SU-DHL-6 (cell line): ENCODE data around the gene SUGCT.
"Not testable (repeated sequence)": the region's sequence is repeated elsewhere in the genome, so short reads cannot be mapped to it uniquely, and the experiment has no call there.

Experiments
- H2AFZ ChIP-seq: fragments of 200-600 bp; sonication (generic); 2 replicates; pipeline ENCODE4 v1.6.1; 2014; ENCODE audit warnings: low read depth, mild to moderate bottlenecking, moderate library complexity, mixed read lengths, antibody characterized with exemption, low read length; ENCODE audit not compliant: severe bottlenecking
- H3F3A ChIP-seq: fragments of 200-600 bp; shearing (Covaris generic); 2 replicates; pipeline ENCODE4 v1.6.0; 2016; ENCODE audit warnings: antibody characterized with exemption, mild to moderate bottlenecking; ENCODE audit not compliant: insufficient read depth
- H3K27ac ChIP-seq: fragments of 200-600 bp; sonication (generic); 2 replicates; pipeline ENCODE4 v1.5.1; 2016; ENCODE audit warnings: low read depth, mild to moderate bottlenecking, low read length, moderate library complexity, mixed read lengths
- H3K27me3 ChIP-seq: fragments of 200-600 bp; sonication (generic), shearing (Covaris generic); 2 replicates; pipeline ENCODE4 v1.6.0; 2014; ENCODE audit warnings: mild to moderate bottlenecking, low read length
- H3K36me3 ChIP-seq: fragments of 200-600 bp; sonication (generic); 2 replicates; pipeline ENCODE4 v1.6.1; 2014; ENCODE audit warnings: mild to moderate bottlenecking, low read length, mixed read lengths
- H3K4me2 ChIP-seq: fragments of 300-600, 200-600 bp; shearing (Covaris generic), sonication (generic); 2 replicates; pipeline ENCODE4 v1.6.0; 2014; ENCODE audit warnings: low read length, low read depth, mild to moderate bottlenecking; ENCODE audit not compliant: poor library complexity, severe bottlenecking
- H3K4me3 ChIP-seq: fragments of 200-600 bp; sonication (generic); 2 replicates; pipeline ENCODE4 v1.5.1; 2014; ENCODE audit warnings: antibody characterized with exemption, low read length, mild to moderate bottlenecking, mixed read lengths; ENCODE audit not compliant: insufficient read depth, poor library complexity, severe bottlenecking
- H3K79me2 ChIP-seq: fragments of 200-600 bp; sonication (generic); 2 replicates; pipeline ENCODE4 v1.6.1; 2014; ENCODE audit warnings: mild to moderate bottlenecking, low read length, moderate library complexity; ENCODE audit not compliant: insufficient read depth
- H3K9ac ChIP-seq: fragments of 200-600 bp; sonication (generic); 2 replicates; pipeline ENCODE4 v1.7.0; 2014; ENCODE audit warnings: mild to moderate bottlenecking, low read length
- H3K9me2 ChIP-seq: fragments of 200-600 bp; sonication (generic); replicated peaks from 2 replicates; pipeline ENCODE4 v1.6.1; 2014; ENCODE audit warnings: low read length; ENCODE audit not compliant: insufficient read depth
- H3K9me3 ChIP-seq: fragments of 200-600 bp; sonication (generic); 2 replicates; pipeline ENCODE4 v1.6.1; 2014; ENCODE audit warnings: low read length, mixed read lengths; ENCODE audit not compliant: insufficient read depth
- H4K20me1 ChIP-seq: fragments of 200-600 bp; sonication (generic); 2 replicates; pipeline ENCODE4 v1.6.1; 2014; ENCODE audit warnings: low read depth, mild to moderate bottlenecking, antibody characterized with exemption, low read length, moderate library complexity, mixed read lengths
- CTCF ChIP-seq: fragments of 200-600 bp; sonication (generic); IDR thresholded peaks from one replicate; pipeline ENCODE4 v1.5.1; 2017; ENCODE audit warnings: antibody characterized with exemption, mild to moderate bottlenecking, low read length, moderate library complexity; ENCODE audit not compliant: insufficient read depth, poor library complexity, severe bottlenecking
- EZH2phosphoT487 ChIP-seq: fragments of 200-600 bp; sonication (generic), shearing (Covaris generic); conservative IDR thresholded peaks from 2 replicates; pipeline ENCODE4 v1.6.1; 2018; ENCODE audit warnings: mild to moderate bottlenecking, antibody characterized with exemption, low read length, moderate library complexity, mixed read lengths

SUGCT gene

DNA sequence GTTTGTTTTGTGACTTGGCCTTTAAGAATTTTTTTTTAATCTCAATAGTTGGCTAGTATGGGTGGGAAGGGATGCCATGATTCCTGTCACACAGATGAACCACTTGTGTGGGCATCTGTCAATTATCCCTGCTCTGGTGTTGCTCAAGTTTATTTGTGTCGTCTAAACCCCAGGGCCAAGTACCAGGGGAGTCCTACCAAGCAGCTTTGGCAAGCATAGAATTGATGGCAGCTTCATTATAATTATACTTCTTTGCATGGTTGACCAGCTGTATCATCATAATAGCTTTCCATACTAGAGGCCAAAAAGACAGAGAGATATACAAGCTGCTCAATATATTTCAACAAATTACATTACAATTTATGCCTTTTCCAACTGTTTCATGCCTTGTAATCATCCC is 30.4 kb downstream of the SUGCT start:
- Histone ChIP-seq H3K9me2 (no peaks in the 10 kb centered on the region), H3K79me2 (no peaks in the 10 kb centered on the region), H3K27ac (no peak overlapping the region), H3K27me3 (no peaks in the 10 kb centered on the region), H4K20me1 (no peaks in the 10 kb centered on the region), H3K36me3 (no peaks in the 10 kb centered on the region), H3K9me3 (no peaks in the 10 kb centered on the region), H3F3A (no peaks in the 10 kb centered on the region), H3K9ac (no peak overlapping the region), H3K4me2 (no peak overlapping the region), H2AFZ (no peak overlapping the region), H3K4me3 (no peak overlapping the region)
- TF ChIP-seq EZH2phosphoT487 (no peak), CTCF (no peak)

- Histone ChIP-seq H3K9ac (no peak overlapping the region), H3K9me3 (no peaks in the 10 kb centered on the region), H4K20me1 (no peaks in the 10 kb centered on the region), H3K36me3 (no peaks in the 10 kb centered on the region), H3K27ac (no peak overlapping the region), H3K9me2 (no peaks in the 10 kb centered on the region), H3K27me3 (no peaks in the 10 kb centered on the region), H2AFZ (no peak overlapping the region), H3K4me2 (no peak overlapping the region), H3K4me3 (no peak overlapping the region), H3F3A (no peaks in the 10 kb centered on the region), H3K79me2 (no peaks in the 10 kb centered on the region)
- no peak for TF ChIP-seq EZH2phosphoT487
- no peak for TF ChIP-seq CTCF
These were observed 32.5 kb downstream of the SUGCT start for GRCh38 chr7:40167291-40167690.

GRCh38 chr7:40168266-40168665 is 33.5 kb downstream of the SUGCT start:
- not testable (repeated sequence) for H3K9ac ChIP-seq, H3F3A ChIP-seq, H2AFZ ChIP-seq, H3K9me3 ChIP-seq, H3K27ac ChIP-seq, H3K4me2 ChIP-seq, H4K20me1 ChIP-seq, H3K9me2 ChIP-seq, H3K79me2 ChIP-seq, H3K36me3 ChIP-seq, H3K27me3 ChIP-seq, H3K4me3 ChIP-seq

DNA sequence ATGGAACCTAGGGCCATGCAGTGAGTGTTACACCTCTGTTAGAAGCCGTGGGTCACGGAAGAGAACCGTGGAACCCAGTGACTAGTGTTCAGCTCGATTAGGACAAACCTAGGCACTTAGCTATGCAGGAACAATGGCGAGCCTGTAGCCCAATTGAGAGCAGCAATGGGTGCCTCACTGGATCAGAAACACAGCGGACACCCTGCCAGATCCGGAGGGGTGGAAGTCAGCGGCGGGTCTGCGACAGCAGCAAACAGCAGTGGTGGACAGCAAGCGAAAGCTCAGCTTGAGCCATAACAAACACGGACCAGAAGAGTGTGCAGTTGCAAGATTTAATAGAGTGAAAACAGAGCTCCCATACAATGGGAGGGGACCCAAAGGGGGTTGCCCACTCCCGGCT is 38.3 kb downstream of the SUGCT start:
- not testable (repeated sequence) for H3K27me3 ChIP-seq, H3K4me3 ChIP-seq, H3K36me3 ChIP-seq, H3K4me2 ChIP-seq, H4K20me1 ChIP-seq, H3K9me2 ChIP-seq, H2AFZ ChIP-seq, H3K27ac ChIP-seq, H3F3A ChIP-seq, H3K9me3 ChIP-seq, H3K79me2 ChIP-seq, H3K9ac ChIP-seq

GRCh38 chr7:40175256-40175655 is 40.5 kb downstream of the SUGCT start:
- H3F3A ChIP-seq, H4K20me1 ChIP-seq, H3K9ac ChIP-seq, H3K9me2 ChIP-seq, H3K27ac ChIP-seq, H3K27me3 ChIP-seq, H3K79me2 ChIP-seq, H3K9me3 ChIP-seq, H3K36me3 ChIP-seq, H2AFZ ChIP-seq, H3K4me3 ChIP-seq, H3K4me2 ChIP-seq: not testable (repeated sequence)
